ENCODE measurements around the gene TMEM184C.

Gene TMEM184C

GRCh38 chr4:147651563-147651962, 34.4 kb downstream of the TMEM184C start:
- DNase-seq (ENCODE audit: low spot score): no peak

GRCh38 chr4:147655639-147656038, 38.4 kb downstream of the TMEM184C start:
- DNase-seq (ENCODE audit: low spot score): no peak

GRCh38 chr4:147658501-147658900, 41.3 kb downstream of the TMEM184C start:
- no peak for DNase-seq (ENCODE audit: low spot score)

DNA sequence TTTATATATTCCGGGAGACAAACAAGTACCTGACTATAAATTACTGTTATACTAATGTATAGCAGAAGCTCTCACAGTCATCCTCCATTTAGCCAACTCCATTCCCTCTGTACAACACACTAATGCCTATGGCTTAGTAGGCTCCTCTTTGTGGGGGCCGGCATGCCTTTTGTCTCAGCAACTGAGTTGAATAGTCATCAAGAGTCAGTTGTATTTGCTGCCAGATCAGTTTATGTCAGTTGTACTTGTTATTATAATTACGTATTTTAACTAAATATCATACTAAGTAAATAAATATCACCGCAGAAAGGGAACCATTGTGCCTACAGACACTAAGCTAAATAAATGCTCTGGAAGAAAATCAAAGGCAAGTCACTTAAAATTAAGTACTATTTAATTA, 56.9 kb downstream of the TMEM184C start:
- no peak for DNase-seq (ENCODE audit: low spot score)

DNA sequence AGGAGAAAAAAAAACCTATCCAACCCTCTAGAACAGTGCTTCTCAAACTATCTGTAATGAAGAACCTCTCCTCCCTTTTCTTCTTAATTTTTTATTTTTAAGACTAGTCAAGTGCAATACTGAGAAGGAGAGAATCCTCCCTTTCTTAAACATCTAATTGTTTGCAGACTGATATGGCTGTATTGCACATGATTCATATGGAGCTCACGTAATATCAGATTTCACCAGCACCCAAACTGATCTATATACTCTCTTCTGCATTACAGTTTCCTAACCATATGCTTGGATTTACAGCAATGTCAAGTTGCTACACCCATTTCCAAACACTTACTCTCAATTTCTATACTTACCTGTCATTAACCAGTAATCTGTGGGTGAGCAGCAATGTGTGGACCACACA, 57.3 kb downstream of the TMEM184C start:
- DNase-seq (ENCODE audit: low spot score): no peak

GRCh38 chr4:147678106-147678505, 60.9 kb downstream of the TMEM184C start:
- DNase-seq (ENCODE audit: low spot score): no peak

GRCh38 chr4:147678796-147679549, 61.8 kb downstream of the TMEM184C start:
- no peak for DNase-seq (ENCODE audit: low spot score)

- DNase-seq (ENCODE audit: low spot score): no peak
Observed at GRCh38 chr4:147682755-147683154, 65.6 kb downstream of the TMEM184C start.

DNA sequence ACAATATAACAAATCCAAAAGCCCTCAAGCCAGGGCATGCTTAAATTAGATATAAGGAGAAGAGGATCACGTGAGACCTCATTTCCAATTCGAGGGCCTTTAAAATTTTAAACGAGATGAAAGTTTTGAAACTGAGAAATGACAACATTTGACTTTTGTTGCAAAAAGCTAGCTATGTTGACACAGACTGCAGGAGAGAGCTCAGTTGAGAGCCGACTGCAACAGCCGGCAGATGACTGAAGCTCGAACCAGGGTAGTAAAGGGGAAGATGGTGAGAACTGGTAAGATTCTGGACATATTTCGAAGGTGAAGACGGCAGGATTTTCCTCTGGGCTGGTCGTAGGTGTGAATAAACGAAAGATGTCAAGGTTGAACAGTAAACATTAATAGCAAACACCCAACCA, 66.0 kb downstream of the TMEM184C start:
- DNase-seq (ENCODE audit: low spot score): peak; percentile 2

GRCh38 chr4:147683717-147684700, 66.8 kb downstream of the TMEM184C start, which contains the start of gene PRMT9:
Gene PRMT9 (minus strand): TSS chr4:147684163. CDS start chr4:147683987, 176 bp downstream.
- DNase-seq (ENCODE audit: low spot score): peak; percentile 88

DNA sequence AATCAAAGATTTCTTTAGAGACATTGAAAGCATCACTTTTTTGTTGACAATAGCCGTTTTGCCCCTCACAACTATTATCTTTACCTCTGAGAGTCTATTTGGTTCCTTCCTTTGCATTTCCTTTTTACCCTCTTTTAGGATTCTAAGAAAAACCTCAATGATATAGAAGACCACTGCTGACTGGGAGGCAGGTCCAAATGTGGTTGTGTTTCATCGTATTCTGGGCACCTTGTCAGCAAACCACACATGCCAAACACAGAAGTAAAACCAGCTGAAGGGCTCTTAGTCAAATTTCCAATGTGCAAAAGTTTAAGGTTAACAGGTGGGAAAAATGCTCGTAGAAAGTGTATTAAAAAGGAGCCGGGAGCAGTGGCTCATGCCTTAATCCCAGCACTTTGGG, 71.9 kb downstream of the TMEM184C start:
- DNase-seq (ENCODE audit: low spot score): no peak

- DNase-seq (ENCODE audit: low spot score): no peak
Observed at GRCh38 chr4:147691820-147692219, 74.6 kb downstream of the TMEM184C start.

- no peak for DNase-seq (ENCODE audit: low spot score)
Observed at GRCh38 chr4:147693218-147693617, 76.0 kb downstream of the TMEM184C start.

GRCh38 chr4:147696866-147697265, 79.7 kb downstream of the TMEM184C start:
- no peak for DNase-seq (ENCODE audit: low spot score)

GRCh38 chr4:147704846-147705245, 87.6 kb downstream of the TMEM184C start:
- DNase-seq (ENCODE audit: low spot score): no peak

- DNase-seq (ENCODE audit: low spot score): peak; percentile 32
Observed at GRCh38 chr4:147707892-147708672, 90.9 kb downstream of the TMEM184C start.

- no peak for DNase-seq (ENCODE audit: low spot score)
Observed at GRCh38 chr4:147709999-147710398, 92.8 kb downstream of the TMEM184C start.

DNA sequence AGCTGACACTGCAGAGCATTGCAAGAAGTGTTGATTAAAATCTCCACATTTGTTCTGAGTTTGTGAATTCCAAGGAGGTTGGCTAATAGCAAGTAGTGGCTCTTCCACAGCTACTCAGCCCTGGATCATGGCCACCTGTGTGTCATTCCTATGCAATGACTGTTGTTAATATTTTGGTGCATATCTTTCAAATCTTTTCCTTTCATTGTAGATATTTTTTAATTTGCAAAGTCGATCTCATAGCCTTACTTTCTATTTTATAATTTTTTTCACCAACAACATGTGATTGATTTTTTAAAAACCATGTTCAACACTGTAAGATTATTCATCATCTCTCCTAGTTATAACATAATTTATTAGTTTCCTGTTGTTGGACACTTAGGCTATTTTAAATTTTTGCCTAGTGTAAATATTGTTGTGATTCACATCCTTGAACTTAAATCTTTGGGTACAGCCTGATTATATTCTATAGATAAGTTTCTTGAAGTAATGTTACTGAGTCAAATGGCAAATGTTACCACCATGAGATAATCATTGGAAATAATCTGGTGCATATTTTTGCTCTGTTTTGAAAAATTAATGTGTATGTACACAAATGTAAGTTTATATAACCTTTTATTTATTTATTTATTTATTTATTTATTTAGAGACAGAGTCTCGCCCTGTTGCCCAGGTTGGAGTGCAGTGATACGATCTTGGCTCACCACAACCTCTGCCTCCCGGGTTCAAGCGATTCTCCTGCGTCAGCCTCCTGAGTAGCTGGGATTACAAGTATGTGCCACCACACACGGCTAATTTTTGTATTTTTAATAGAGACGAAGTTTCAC, 97.6 kb downstream of the TMEM184C start:
- DNase-seq (ENCODE audit: low spot score): no peak

- no peak for DNase-seq (ENCODE audit: low spot score)
Observed at GRCh38 chr4:147717878-147718277, 100.7 kb downstream of the TMEM184C start.
